ENCODE measurements around the gene WDR45B.

WDR45B gene

DNA sequence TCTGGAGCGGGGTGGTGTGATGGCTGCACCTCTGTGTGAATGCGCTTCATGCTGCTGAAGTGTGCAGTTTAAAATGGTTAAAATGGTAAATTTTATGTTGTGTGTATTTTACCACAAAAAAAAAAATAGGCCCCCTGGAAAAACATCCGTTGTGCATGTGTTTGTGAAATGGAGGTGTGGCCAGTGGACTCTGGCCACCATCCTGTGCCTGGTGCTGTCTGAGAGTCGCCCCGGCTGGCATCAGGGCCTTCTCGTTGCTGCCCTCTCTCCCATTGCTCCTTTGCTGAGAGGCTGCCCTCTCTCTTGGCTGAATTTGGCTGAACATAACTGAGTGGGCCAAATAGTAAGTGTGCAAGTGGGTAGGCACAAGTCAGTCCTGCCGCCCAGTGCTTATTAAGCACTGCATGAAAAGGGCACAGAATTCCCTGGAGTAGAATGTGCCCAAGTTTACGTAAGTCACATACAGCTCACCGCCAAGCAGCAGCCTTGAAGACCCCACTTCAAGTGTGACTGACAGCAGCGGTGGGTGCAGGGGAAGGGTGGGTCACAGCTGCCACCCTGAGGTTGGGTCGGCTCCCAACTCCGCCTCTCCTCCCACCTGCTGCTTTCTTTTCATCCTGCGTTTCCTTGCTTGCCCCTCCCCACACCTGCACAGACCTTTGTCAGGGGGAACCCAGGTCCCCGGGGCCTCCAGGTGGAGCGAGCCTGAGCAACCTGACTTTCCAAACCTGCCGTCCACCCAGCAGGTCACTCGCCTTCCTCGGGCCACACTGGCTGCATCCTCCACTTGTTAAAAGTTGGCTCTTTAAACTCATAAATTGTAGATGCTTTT lies 81.9 kb downstream of the WDR45B start:
- Histone ChIP-seq H3K4me3 (ENCODE audit: insufficient read depth, low read length, poor library complexity, severe bottlenecking) (no peak overlapping the region), H4K20me1 (ENCODE audit: low read depth, low read length) (no peaks in the 10 kb centered on the region), H3K36me3 (ENCODE audit: low read length) (peaks cover 9% of the 10 kb centered on the region; the same call in 1 of the 2 replicates), H3K79me2 (ENCODE audit: insufficient read depth, low read length) (peaks cover 29% of the 10 kb centered on the region), H2AFZ (ENCODE audit: low read depth, low read length, severe bottlenecking) (no peak overlapping the region), H3K9ac (ENCODE audit: low read length) (no peak overlapping the region), H3K27ac (ENCODE audit: low read depth, low read length) (no peak overlapping the region), H3K9me2 (replicated peaks; ENCODE audit: insufficient read depth, low read length) (no peaks in the 10 kb centered on the region), H3K27me3 (ENCODE audit: low read length) (no peaks in the 10 kb centered on the region), H3K9me3 (ENCODE audit: insufficient read depth, low read length) (no peaks in the 10 kb centered on the region), H3K4me2 (ENCODE audit: low read depth, low read length, poor library complexity, severe bottlenecking) (no peak overlapping the region), H3F3A (ENCODE audit: insufficient read depth) (no peaks in the 10 kb centered on the region)
- TF ChIP-seq CTCF (IDR thresholded peaks at IDR 0.05; ENCODE audit: insufficient read depth, low read length, poor library complexity, severe bottlenecking) (no peak), EZH2phosphoT487 (conservative IDR thresholded peaks at IDR 0.05; ENCODE audit: low read length) (no peak)

DNA sequence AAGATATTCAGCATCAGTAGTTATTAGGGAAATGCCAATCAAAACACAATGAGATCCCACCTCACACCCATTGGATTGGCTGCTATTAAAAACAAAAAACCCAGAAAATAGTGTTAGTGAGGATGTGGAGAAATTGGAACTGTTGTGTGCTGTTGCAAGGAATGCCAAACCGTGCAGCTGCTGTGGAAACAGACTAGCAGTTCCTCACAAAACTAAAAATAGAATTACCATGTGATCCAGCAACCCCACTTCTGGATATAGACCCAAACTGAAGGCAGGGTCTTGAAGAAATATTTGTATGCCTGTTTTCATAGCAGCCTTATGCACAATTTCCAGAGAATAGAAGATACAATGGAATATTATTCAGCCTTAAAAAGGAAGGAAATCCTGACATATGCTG lies 82.7 kb downstream of the WDR45B start:
- no peak for TF ChIP-seq EZH2phosphoT487 (conservative IDR thresholded peaks at IDR 0.05; ENCODE audit: low read length)
- no peak for TF ChIP-seq CTCF (IDR thresholded peaks at IDR 0.05; ENCODE audit: insufficient read depth, low read length, poor library complexity, severe bottlenecking)
- H3K4me3 ChIP-seq (ENCODE audit: insufficient read depth, low read length, poor library complexity, severe bottlenecking): no peak overlapping the region
- H3K9me2 ChIP-seq (replicated peaks; ENCODE audit: insufficient read depth, low read length): no peaks in the 10 kb centered on the region
- H3K79me2 ChIP-seq (ENCODE audit: insufficient read depth, low read length): peaks cover 37% of the 10 kb centered on the region
- peaks cover 2% of the 10 kb centered on the region; the same call in 1 of the 2 replicates for H4K20me1 ChIP-seq (ENCODE audit: low read depth, low read length)
- no peaks in the 10 kb centered on the region for H3K9me3 ChIP-seq (ENCODE audit: insufficient read depth, low read length)
- no peaks in the 10 kb centered on the region for H3F3A ChIP-seq (ENCODE audit: insufficient read depth)
- peaks cover 9% of the 10 kb centered on the region; the same call in 1 of the 2 replicates for H3K36me3 ChIP-seq (ENCODE audit: low read length)
- H3K9ac ChIP-seq (ENCODE audit: low read length): no peak overlapping the region
- H3K27ac ChIP-seq (ENCODE audit: low read depth, low read length): no peak overlapping the region
- no peak overlapping the region for H3K4me2 ChIP-seq (ENCODE audit: low read depth, low read length, poor library complexity, severe bottlenecking)
- no peak overlapping the region for H2AFZ ChIP-seq (ENCODE audit: low read depth, low read length, severe bottlenecking)
- no peaks in the 10 kb centered on the region for H3K27me3 ChIP-seq (ENCODE audit: low read length)

Measured in SU-DHL-6 (cell line).